Kidney epithelial cell (primary cell): ENCODE data around the gene NMRAL1. TPM values are rescaled to one million over a fixed set of nuclear protein-coding genes. Genes with fewer than 3 reads are reported as not detected.

ENCODE experiments used
- DNase-seq: peaks from one replicate; pipeline ENCODE4 v3.0.0-alpha.2; 2010; ENCODE audit warnings: low read depth
- H3K27me3 ChIP-seq: 2 replicates; pipeline ENCODE4 v1.6.0; 2011; ENCODE audit warnings: low read length; ENCODE audit not compliant: control insufficient read depth, insufficient read depth
- H3K36me3 ChIP-seq: 2 replicates; pipeline ENCODE4 v1.5.1; 2011; ENCODE audit warnings: low read length; ENCODE audit not compliant: control insufficient read depth, insufficient read depth
- H3K4me3 ChIP-seq: 2 replicates; pipeline ENCODE4 v1.5.1; 2011; ENCODE audit warnings: low read depth, mild to moderate bottlenecking, control low read depth, low read length
- CTCF ChIP-seq: IDR thresholded peaks from 2 replicates; pipeline ENCODE4 v1.5.1; 2011; ENCODE audit warnings: mild to moderate bottlenecking, moderate library complexity, low read length, control low read depth, inconsistent platforms; ENCODE audit not compliant: insufficient read depth, poor library complexity, severe bottlenecking
- total RNA-seq: library from RNA; depleted of rRNA; stranded (reverse); fragments of >200 nt; gene quantifications from 2 replicates; pipeline ENCODE4 v1.2.3, GENCODE V29; 2015

Gene NMRAL1
- total RNA-seq, 1 donor from 2014 or later = 59.5 TPM

GRCh38 chr16:4426722-4427372 is 47.6 kb downstream of the NMRAL1 start:
- Histone ChIP-seq H3K27me3 (no peaks in the 10 kb centered on the region), H3K36me3 (no peaks in the 10 kb centered on the region)
- no peak for TF ChIP-seq CTCF

GRCh38 chr16:4426021-4426684 is 48.3 kb downstream of the NMRAL1 start:
- H3K36me3 ChIP-seq = no peaks in the 10 kb centered on the region
- DNase-seq = no peak
- TF ChIP-seq CTCF = no peak
- peak overlapping the region; percentile 63 for H3K4me3 ChIP-seq
- H3K27me3 ChIP-seq = no peaks in the 10 kb centered on the region

More at GRCh38 chr16:4426722-4427372, 47.6 kb downstream of the NMRAL1 start:
- peak overlapping the region; percentile 63 for H3K4me3 ChIP-seq
- no peak for DNase-seq

GRCh38 chr16:4425378-4426020 is 48.9 kb downstream of the NMRAL1 start, which contains the start of gene DNAJA3:
DNAJA3 (plus strand) TSS chr16:4425868; CDS start chr16:4425882, 14 bp downstream.
- Histone ChIP-seq H3K27me3 (no peaks in the 10 kb centered on the region), H3K36me3 (no peaks in the 10 kb centered on the region), H3K4me3 (peak within 1 kb of the TSS; percentile 63)
- TF ChIP-seq CTCF = no peak
- DNase-seq = peak; percentile 82

- no peaks in the 10 kb centered on the region for H3K27me3 ChIP-seq
- no peak for TF ChIP-seq CTCF
- H3K36me3 ChIP-seq = no peaks in the 10 kb centered on the region
- no peak for DNase-seq
- no peak overlapping the region for H3K4me3 ChIP-seq
Measured at GRCh38 chr16:4420505-4421105, 53.8 kb downstream of the NMRAL1 start.

GRCh38 chr16:4419402-4419959 is 54.9 kb downstream of the NMRAL1 start:
- H3K36me3 ChIP-seq = no peaks in the 10 kb centered on the region
- H3K27me3 ChIP-seq = no peaks in the 10 kb centered on the region
- no peak overlapping the region for H3K4me3 ChIP-seq
- TF ChIP-seq CTCF = no peak
- DNase-seq = no peak
